KMS-11 (cell line): ENCODE measurements around the gene IFI27L1.
A peak's percentile ranks its signal among the peaks of the same experiment; 100 is the strongest.

ENCODE experiments used
- H2AFZ ChIP-seq: fragments of 200-600 bp; sonication (generic); 2 replicates; pipeline ENCODE4 v1.6.1; 2016; ENCODE audit warnings: antibody characterized with exemption, mixed run types, low read depth
- H3K27ac ChIP-seq: fragments of 200-600 bp; sonication (generic); 2 replicates; pipeline ENCODE4 v1.6.1; 2016; ENCODE audit warnings: mild to moderate bottlenecking, mixed run types
- H3K27me3 ChIP-seq: fragments of 200-600 bp; sonication (generic); 2 replicates; pipeline ENCODE4 v1.6.1; 2017; ENCODE audit warnings: mild to moderate bottlenecking, low read depth, mixed run types, moderate library complexity; ENCODE audit not compliant: insufficient read depth
- H3K36me3 ChIP-seq: fragments of 200-600 bp; sonication (generic); 2 replicates; pipeline ENCODE4 v1.6.1; 2017; ENCODE audit warnings: mild to moderate bottlenecking, mixed run types; ENCODE audit not compliant: insufficient read depth
- H3K4me1 ChIP-seq: fragments of 200-600 bp; sonication (generic); 2 replicates; pipeline ENCODE4 v1.6.1; 2016; ENCODE audit warnings: mild to moderate bottlenecking, low read depth, mixed run types; ENCODE audit not compliant: poor library complexity, severe bottlenecking
- H3K4me2 ChIP-seq: fragments of 200-600 bp; sonication (generic); 2 replicates; pipeline ENCODE4 v1.7.0; 2016; ENCODE audit warnings: mild to moderate bottlenecking, mixed run types
- H3K4me3 ChIP-seq: fragments of 200-600 bp; sonication (generic); IDR thresholded peaks from 2 replicates; pipeline ENCODE4 v1.6.1; 2017; ENCODE audit warnings: low read depth, low read length, mixed read lengths; ENCODE audit not compliant: insufficient read depth
- H3K79me2 ChIP-seq: fragments of 200-600 bp; sonication (generic); 2 replicates; pipeline ENCODE4 v1.6.1; 2016; ENCODE audit warnings: low read depth, mixed run types; ENCODE audit not compliant: insufficient read depth
- H3K9ac ChIP-seq: fragments of 200-600 bp; sonication (generic); 2 replicates; pipeline ENCODE4 v1.6.1; 2016; ENCODE audit warnings: mild to moderate bottlenecking, mixed run types
- H4K20me1 ChIP-seq: fragments of 200-600 bp; sonication (generic); 2 replicates; pipeline ENCODE4 v1.6.1; 2016; ENCODE audit warnings: mild to moderate bottlenecking, mixed run types; ENCODE audit not compliant: insufficient read depth
- CTCF ChIP-seq: fragments of 200-600 bp; sonication (generic); conservative IDR thresholded peaks from 2 replicates; pipeline ENCODE4 v1.6.1; 2017; ENCODE audit warnings: low read depth, mild to moderate bottlenecking, antibody characterized with exemption, low read length, moderate library complexity, mixed read lengths

Gene IFI27L1

GRCh38 chr14:94077823-94078222, 3.3 kb upstream of the IFI27L1 start:
- Histone ChIP-seq H2AFZ (no peak overlapping the region), H3K27ac (no peak overlapping the region), H3K4me2 (peak overlapping the region; percentile 77), H3K4me3 (no peak overlapping the region), H3K79me2 (peaks cover 85% of the 10 kb centered on the region), H3K4me1 (peaks cover 24% of the 10 kb centered on the region), H3K9ac (no peak overlapping the region), H4K20me1 (no peaks in the 10 kb centered on the region; the same call in 1 of the 2 replicates), H3K36me3 (peaks cover 8% of the 10 kb centered on the region; the same call in 1 of the 2 replicates), H3K27me3 (no peaks in the 10 kb centered on the region)
- TF ChIP-seq CTCF = no peak

GRCh38 chr14:94079891-94080620, 1.1 kb upstream of the IFI27L1 start:
- Histone ChIP-seq H3K9ac (peak overlapping the region; percentile 91), H3K4me1 (peaks cover 31% of the 10 kb centered on the region), H4K20me1 (no peaks in the 10 kb centered on the region; the same call in 1 of the 2 replicates), H3K4me2 (peak overlapping the region; percentile 77), H3K27ac (peak overlapping the region; percentile 95), H2AFZ (peak overlapping the region; percentile 47), H3K4me3 (no peak overlapping the region), H3K79me2 (peaks cover 69% of the 10 kb centered on the region), H3K36me3 (peaks cover 8% of the 10 kb centered on the region; the same call in 1 of the 2 replicates), H3K27me3 (no peaks in the 10 kb centered on the region)
- TF ChIP-seq CTCF = no peak

- no peaks in the 10 kb centered on the region; the same call in 1 of the 2 replicates for H4K20me1 ChIP-seq
- peaks cover 8% of the 10 kb centered on the region; the same call in 1 of the 2 replicates for H3K36me3 ChIP-seq
- H2AFZ ChIP-seq = peak overlapping the region; percentile 87
- no peaks in the 10 kb centered on the region for H3K27me3 ChIP-seq
- no peak overlapping the region for H3K4me3 ChIP-seq
- H3K4me1 ChIP-seq = peaks cover 31% of the 10 kb centered on the region
- H3K27ac ChIP-seq = peak overlapping the region; percentile 95
- H3K79me2 ChIP-seq = peaks cover 56% of the 10 kb centered on the region
- peak overlapping the region; percentile 98 for H3K4me2 ChIP-seq
- no peak for TF ChIP-seq CTCF
- peak overlapping the region; percentile 91 for H3K9ac ChIP-seq
Measured at GRCh38 chr14:94081386-94081820, 293 bp downstream of the IFI27L1 start.

- Histone ChIP-seq H3K4me1 (peaks cover 6% of the 10 kb centered on the region), H3K27me3 (no peaks in the 10 kb centered on the region), H3K4me2 (no peak overlapping the region), H3K4me3 (no peak overlapping the region), H3K79me2 (peaks cover 6% of the 10 kb centered on the region; the same call in 1 of the 2 replicates), H3K27ac (no peak overlapping the region), H3K9ac (no peak overlapping the region), H4K20me1 (no peaks in the 10 kb centered on the region), H3K36me3 (no peaks in the 10 kb centered on the region), H2AFZ (no peak overlapping the region)
- no peak for TF ChIP-seq CTCF
Measured at GRCh38 chr14:94087891-94088290, 6.8 kb downstream of the IFI27L1 start.
